HG03060 (cell line): ENCODE measurements around the gene ARMC9.
"Not testable (repeated sequence)": the region's sequence is repeated elsewhere in the genome, so short reads cannot be mapped to it uniquely, and the experiment has no call there.

ENCODE experiments used
- ATAC-seq: cut with Tn5 transposase; IDR thresholded peaks from one replicate; pipeline ENCODE4 v1.9.1; 2021; ENCODE audit warnings: low read depth, moderate number of reproducible peaks; ENCODE audit not compliant: unreplicated experiment

Gene ARMC9

DNA sequence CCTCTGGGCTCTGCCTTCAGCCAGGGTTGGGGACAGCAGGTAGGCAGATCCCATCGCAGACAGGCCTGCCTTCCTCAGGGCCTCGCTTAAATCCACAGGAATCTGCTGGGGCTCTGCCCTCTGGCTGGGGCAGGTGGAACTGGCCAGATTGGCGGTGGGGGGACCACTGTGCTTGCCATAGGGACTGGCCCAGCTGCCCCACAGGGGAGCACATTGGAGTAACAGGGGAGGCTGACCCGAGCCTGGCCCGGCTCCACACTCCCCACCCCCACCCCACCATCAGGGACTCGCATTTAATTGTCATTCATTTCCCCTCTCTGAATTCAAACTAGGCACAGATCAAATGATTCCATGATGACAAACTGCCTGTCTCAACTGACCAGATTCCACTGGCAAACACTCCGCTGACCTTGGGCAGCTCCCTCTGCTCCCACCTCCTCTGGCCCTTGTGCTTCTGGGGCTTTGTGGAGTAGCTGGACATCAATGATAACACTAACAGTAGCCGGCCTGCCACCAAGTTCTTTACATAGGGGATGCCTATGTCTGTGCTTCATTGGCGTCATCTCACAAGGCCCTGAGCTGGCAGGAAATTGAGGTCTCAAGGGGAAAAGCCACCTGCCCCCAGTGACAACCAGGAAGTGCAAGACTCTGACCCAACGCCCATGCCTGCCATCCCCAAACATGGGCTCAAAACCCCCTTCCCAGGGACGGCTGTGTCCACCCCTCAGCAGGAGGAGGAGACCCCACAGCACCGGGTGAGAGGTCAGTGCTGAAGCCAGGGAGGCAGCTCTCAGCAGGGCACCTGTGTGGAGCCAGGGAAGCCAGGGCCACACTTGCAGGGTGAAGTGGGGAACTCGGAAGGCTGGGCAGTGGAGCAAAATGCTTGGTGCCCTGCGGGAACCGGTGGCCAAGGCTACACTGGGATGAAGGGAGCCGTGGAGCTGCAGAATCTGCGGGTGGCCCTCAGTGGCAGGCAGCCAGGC, 195.0 kb downstream of the ARMC9 start:
- ATAC-seq: no peak

DNA sequence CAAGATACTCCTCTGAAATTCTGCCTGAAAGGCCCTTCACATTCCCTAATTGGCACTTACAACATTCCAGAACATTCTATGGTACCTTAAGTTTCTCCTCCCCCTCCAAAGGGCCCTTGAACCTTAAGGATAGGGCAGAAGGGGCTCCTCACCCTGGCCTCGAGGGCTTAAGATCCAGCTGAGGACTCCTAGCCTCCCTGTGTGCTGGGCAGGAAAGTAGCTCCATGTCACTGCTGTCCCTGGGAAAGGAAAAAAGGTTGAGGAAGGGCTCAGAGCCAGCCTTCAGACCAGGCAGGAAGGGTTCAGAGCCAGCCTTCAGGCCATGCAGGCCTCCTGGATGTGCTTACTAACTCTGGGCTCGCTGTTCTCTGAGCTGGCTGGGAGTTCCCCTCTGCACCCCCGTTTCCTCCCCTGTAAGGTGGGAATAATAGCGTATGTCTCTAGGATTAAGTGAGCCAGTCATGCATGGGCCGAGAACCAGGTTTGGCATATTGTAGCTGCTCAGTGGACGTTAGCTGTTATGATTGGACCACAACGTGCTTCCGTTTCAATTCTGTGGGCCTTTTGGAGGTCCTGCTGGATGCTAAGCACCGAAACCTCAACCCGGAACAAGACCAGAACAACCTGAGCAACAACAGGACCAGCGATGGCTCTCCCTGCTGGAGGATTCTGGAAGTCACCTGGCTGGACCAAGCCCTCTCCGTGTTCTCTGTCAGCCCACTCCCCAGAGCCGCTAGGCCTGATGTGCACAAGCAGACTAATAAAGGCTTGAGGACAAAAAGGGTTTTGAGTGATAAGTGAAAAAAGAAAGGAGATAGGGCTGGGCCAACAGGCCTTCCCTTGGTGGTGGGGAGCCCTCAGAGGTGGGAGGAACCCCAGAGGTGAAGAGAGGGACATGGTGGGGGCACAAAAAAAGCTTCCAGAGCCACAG, 196.0 kb downstream of the ARMC9 start:
- ATAC-seq: peak; percentile 45

DNA sequence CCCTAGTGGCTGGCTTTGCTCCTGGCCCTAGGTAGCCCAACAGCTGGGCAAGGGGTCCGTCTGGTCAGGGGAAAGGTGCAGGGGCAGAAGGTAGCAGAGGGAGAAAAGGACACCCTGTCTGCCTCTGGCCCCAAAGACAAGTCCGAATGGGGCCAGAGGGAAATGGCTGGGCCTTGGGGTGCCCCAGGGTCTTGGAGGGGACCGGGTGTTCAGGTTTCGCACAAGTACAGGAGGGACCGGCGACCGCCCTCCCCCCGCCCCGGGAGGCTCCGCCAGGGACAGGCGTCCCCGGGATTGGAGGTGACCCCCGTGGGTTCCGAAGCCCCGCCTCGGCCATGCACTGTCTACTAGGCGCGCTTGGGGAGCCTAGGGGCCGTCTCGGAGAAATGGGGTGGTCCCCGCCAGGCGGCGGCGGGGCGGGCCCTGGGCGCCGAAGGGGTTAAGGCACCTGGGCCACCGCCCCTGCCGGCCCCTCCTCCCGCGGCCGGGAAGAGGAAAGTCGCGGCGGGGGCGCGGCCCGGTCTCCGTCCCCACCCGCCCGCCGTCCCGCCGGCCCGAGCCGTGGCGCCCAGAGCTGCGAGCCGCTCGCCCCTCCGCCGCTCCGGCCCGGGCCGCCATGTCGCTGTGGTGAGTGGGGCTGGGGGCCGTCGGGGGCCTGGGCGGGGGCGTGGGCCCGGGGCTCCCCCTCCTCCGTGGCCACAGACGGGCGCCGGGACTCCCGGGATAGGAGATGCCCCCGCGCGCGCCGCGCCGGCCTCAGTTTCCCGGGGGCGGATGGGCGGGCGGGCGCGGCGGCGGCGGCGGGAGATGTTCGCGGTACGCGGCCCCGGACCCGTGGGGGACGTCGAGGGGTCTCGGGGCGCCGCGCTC, 197.0 kb downstream of the ARMC9 start, which contains the start of gene B3GNT7:
B3GNT7 (plus strand) TSS at position 523 of the 870 bp plus-strand sequence; CDS start at position 617, 94 bp downstream.
- no peak for ATAC-seq

DNA sequence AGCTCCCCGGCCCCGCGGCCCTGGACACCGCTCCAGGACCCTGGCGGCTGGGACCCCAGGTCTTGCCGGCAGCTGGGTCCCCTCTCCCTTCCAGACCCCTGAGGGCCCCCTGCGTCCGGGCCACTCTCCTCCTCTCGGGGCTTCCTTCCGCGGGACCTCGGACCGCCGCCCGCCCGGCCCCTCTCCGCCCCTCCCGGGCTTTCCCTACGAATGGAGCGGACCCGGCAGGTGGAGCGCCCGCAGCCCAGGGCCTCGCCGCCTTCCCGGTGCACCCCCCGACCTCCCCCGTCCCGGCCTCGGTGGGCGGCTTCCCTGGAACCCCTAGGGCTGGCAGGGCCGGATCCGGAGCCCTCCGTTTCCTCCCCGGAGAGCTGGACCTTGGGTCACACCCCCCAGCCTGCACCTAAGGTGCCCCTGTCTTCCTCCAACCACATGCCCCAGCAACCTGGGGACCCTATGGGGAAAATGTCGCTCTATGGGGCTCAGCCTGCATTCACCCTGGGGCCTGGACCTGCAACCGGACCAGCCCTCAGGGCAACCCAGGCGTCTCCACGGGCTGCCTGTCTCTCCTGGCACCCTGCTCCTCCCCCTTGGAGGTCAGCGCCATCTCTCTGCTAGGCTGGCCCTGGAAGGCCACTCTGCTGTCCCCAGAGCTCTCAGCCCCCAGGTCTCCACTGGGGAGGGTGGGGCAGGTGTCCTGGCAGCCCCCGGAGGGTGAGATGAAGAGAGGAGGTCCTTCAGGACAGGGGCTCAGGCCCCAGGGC, 197.8 kb downstream of the ARMC9 start:
- no peak for ATAC-seq

DNA sequence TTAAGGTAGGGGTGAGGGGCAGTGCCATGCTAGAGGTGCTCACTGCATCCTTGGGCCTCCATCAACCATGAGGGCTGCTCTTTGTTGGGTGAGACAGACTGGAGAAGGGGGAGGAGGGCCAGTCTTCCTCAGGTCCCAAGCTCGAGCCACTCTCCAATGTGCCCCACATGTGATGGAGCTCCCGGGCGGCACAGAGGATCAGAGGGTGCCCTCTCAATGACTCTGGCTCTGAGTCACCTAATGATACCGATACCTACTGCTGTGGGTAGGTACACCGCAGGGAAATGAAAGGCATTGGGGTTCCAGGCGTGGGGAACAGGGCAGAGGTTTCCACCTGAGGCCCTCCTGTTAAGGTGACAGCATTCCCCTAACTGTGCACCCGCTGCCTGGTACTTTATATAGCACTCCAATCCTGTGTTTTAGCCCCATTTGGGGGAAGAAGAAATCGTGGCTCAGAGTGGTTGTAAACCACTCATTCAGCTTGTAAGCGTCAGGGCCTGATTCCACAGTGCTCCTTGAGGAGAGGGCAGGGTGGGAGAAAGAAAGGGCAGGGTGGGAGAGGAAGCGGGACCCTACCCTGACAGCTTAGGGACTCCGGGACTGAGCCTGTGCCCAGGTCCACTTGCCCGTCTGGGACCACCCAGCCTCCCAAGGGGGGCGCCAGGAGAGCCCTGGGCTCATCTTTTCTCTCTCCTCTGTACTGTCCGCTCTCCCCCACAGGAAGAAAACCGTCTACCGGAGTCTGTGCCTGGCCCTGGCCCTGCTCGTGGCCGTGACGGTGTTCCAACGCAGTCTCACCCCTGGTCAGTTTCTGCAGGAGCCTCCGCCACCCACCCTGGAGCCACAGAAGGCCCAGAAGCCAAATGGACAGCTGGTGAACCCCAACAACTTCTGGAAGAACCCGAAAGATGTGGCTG, 198.8 kb downstream of the ARMC9 start:
- no peak for ATAC-seq

DNA sequence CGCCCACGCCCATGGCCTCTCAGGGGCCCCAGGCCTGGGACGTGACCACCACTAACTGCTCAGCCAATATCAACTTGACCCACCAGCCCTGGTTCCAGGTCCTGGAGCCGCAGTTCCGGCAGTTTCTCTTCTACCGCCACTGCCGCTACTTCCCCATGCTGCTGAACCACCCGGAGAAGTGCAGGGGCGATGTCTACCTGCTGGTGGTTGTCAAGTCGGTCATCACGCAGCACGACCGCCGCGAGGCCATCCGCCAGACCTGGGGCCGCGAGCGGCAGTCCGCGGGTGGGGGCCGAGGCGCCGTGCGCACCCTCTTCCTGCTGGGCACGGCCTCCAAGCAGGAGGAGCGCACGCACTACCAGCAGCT, 199.5 kb downstream of the ARMC9 start:
- no peak for ATAC-seq

DNA sequence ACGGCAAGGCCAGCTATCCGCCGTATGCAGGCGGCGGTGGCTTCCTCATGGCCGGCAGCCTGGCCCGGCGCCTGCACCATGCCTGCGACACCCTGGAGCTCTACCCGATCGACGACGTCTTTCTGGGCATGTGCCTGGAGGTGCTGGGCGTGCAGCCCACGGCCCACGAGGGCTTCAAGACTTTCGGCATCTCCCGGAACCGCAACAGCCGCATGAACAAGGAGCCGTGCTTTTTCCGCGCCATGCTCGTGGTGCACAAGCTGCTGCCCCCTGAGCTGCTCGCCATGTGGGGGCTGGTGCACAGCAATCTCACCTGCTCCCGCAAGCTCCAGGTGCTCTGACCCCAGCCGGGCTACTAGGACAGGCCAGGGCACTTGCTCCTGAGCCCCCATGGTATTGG, 200.2 kb downstream of the ARMC9 start:
- no peak for ATAC-seq

DNA sequence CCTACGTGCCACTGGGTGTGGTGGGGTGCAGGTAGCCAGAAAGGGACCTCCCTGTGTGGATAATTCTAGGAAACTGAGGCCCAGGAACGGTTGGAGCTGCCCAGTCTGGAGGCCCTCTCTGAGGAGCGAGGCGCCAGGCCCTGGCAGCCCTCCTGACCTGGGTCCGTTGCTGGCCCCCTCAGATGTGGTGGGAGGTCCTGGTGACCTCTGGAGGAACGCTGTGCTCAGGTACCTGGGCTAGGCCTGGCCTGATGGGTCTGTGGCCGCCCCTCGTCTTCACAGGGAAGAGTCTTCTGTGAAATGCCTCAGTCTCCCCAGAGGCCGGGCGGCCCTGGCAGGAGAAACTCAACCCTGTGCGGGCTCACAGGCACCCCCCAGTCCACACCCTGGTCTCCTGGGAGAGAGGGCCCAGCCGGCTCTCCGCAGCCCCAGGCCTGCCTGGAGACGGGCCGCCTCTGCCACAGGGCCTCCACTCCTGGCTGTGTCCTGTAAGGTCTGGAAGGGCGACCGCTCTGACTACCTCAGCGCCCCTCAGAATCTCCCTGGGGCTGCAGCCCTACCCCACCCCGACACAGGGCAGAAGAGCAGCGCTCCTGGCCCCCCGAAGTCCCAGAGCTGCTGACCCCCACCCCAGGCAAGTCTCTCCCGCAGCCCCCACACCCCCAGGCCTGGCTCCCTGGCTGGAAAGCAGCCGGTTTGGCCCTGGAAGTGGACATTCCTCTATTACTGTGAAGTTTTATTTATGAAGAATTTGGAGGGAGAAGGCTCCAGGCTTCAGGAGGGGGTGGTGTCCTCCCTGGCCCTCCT, 200.8 kb downstream of the ARMC9 start:
- no peak for ATAC-seq

DNA sequence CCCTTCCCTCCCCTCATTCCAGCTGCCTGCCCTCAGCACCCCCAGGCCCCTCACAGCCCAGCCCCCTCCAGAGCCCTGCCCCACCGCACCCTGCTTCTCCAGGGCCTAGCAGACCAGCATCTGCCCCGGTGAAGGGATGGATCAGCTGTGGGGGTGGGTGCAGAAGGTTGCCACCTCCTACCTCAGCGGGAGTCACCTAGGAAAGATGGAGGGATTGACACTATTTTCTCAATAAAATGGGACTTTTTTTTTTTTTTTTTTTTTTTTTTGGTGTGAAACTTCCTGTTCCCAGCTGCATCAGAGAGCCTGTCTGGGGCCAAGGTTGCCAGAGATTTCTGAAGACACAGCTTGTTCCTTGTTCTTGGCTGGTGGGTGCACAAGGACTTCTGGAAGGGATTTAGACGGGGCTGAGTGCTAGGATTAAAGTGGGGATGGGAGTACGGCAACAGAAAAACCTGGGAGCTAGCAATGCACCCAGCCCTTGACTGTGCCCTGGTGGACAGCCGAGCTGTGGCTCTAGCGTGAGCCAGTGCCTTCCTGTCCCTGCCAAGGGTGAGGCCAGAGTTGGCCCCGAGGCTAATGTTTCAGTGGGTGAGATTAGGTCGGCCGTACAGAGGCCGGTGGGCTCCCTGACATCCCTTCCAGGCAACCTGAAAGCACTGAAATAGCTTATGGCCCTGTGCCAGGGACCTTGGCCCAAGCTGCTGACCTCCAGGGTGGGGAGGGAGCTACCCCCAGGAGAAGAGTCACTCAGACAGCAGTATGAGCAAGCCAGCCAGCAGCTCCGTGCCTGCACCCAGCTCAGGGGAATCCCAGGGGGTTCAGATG, 201.6 kb downstream of the ARMC9 start:
- ATAC-seq: no peak

DNA sequence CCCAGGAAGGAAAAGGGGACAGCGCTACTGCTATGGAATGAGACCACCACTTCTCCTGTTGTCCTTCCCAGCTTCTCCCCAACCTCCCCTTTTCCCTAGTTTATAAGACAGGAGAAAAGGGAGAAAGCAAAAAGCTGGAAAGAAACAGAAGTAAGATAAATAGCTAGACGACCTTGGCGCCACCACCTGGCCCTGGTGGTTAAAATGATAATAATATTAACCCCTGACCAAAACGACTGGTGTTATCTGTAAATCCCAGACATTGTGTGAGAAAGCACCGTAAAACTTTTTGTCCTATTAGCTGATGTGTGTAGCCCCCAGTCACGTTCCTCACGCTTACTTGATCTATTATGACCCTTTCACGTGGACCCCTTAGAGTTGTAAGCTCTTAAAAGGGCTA, 202.2 kb downstream of the ARMC9 start:
- not testable (repeated sequence) for ATAC-seq

DNA sequence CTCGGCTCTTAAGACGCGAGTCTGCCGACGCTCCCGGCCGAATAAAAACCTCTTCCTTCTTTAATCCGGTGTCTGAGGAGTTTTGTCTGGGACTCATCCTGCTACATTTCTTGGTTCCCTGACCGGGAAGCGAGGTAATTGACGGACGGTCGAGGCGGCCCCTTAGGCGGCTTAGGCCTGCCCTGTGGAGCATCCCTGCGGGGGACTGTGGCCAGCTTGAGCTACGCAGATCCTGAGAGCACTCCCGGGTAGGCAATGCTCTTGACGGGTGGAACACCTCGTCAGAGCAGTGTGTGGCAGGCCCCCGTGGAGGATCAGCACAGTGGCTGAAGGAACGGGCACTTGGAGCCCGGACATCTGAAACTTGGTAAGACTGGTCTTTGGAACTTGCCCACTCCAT, 202.7 kb downstream of the ARMC9 start:
- ATAC-seq: not testable (repeated sequence)

DNA sequence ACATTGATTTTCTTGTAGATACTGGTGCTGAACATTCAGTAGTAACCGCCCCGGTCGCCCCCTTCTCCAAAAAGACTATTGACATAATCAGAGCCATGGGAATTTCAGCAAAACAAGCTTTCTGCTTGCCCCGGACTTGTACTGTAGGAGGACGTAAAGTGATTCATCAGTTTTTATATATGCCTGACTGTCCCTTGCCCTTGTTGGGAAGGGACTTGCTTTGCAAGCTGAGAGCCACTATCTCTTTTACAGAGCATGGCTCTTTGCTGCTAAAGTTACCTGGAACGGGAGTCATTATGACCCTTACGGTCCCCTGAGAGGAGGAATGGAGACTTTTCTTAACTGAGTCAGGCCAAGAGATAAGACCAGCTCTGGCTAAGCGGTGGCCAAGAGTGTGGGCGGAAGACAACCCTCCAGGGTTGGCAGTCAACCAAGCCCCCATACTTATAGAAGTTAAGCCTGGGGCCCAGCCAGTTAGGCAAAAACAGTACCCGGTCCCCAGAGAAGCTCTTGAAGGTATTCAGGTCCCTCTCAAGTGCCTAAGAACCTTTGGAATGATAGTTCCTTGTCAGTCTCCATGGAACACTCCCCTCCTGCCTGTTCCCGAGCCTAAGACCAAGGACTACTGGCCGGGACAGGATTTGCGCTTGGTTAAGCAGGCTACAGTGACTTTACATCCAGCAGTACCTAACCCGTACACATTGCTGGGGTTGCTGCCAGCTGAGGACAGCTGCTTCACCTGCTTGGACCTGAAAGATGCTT, 205.2 kb downstream of the ARMC9 start:
- not testable (repeated sequence) for ATAC-seq

DNA sequence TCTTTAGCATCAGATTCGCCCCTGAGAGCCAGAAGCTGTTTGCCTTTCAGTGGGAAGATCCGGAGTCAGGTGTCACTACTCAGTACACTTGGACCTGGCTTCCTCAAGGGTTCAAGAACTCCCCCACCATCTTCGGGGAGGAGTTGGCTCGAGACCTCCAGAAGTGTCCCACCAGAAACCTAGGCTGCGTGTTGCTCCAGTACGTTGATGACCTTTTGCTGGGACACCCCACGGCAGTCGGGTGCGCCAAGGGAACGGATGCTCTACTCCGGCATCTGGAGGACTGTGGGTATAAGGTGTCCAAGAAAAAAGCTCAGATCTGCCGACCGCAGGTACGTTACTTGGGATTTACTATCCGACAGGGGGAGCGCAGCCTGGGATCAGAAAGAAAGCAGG, 205.8 kb downstream of the ARMC9 start:
- not testable (repeated sequence) for ATAC-seq

DNA sequence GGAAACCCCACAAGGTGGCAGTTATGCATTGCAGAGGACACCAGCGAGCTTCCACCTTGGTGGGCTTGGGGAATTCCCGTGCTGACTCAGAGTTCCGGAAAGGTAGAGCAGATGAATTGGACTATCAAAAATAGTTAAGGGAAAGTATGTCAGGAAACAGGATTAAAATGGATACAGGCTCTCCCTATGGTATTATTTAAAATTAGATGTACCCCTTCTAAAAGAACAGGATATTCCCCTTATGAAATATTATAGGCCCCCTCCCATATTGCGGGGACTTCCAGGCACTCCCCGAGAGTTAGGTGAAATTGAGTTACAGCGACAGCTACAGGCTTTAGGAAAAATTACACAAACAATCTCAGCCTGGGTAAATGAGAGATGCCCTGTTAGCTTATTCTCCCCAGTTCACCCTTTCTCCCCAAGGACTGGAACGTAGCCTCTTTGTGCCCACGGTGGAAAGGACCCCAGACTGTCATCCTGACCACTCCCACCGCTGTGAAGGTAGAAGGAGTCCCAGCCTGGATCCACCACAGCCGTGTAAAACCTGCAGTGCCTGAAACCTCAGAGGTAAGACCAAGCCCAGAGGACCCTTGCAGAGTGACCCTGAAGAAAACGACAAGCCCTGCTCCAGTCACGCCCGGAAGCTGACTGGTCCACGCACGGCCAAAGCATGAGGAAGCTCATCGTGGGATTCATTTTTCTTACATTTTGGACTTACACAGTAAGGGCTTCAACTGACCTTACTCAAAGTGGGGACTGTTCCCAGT, 207.4 kb downstream of the ARMC9 start:
- ATAC-seq: not testable (repeated sequence)

DNA sequence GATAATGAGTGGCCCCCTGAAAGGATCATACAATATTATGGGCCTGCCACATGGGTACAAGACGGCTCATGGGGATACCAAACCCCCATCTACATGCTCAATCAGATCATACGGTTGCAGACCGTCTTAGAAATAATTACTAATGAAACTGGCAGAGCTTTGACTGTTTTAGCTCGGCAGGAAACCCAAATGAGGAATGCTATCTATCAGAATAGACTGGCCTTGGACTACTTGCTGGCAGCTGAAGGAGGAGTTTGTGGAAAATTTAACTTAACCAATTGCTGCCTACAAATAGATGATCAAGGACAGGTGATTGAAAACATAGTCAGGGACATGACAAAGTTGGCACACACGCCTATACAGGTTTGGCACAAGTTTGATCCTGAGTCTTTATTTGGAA, 209.3 kb downstream of the ARMC9 start:
- not testable (repeated sequence) for ATAC-seq
